Natural killer cell (primary cell): Measurements from ENCODE around the gene ITGA7. TPM values are rescaled to one million over a fixed set of nuclear protein-coding genes. Genes with fewer than 3 reads are reported as not detected.

Experiments used
- ATAC-seq, 3 donors: fragments of 150-1000 bp in 2 of 3; fragments of 200-7000 bp in 1 of 3; cut with Tn5 transposase; 1 replicate in 1 of 3; 2 replicates in 2 of 3; pipeline ENCODE4 v1.10.0; 2021; ENCODE audit warnings: mild to moderate bottlenecking in 2 of 3, moderate library complexity in 2 of 3
- DNase-seq, 2 donors: peaks; one replicate each; pipeline versions ENCODE4 v3.0.0 to v3.0.0-alpha.2; 2013 to 2021; ENCODE audit warnings: mixed read lengths in 1 of 2
- H3K27ac ChIP-seq: one replicate; pipeline ENCODE4 v1.5.1; 2013; ENCODE audit warnings: mild to moderate bottlenecking, low read length
- H3K27me3 ChIP-seq: one replicate; pipeline ENCODE4 v1.6.1; 2013; ENCODE audit warnings: low read length; ENCODE audit not compliant: control insufficient read depth, insufficient read depth
- H3K36me3 ChIP-seq: one replicate; pipeline ENCODE4 v1.6.1; 2013; ENCODE audit warnings: low read length; ENCODE audit not compliant: control insufficient read depth, insufficient read depth
- H3K4me1 ChIP-seq: one replicate; pipeline ENCODE4 v1.6.1; 2013; ENCODE audit warnings: low read length; ENCODE audit not compliant: control insufficient read depth, insufficient read depth
- H3K4me3 ChIP-seq: one replicate; pipeline ENCODE4 v1.5.1; 2013; ENCODE audit warnings: low read length
- H3K9me3 ChIP-seq: one replicate; pipeline ENCODE4 v1.6.1; 2013; ENCODE audit warnings: low read length; ENCODE audit not compliant: control insufficient read depth, insufficient read depth
- H3K27ac Mint-ChIP-seq, 2 donors: one replicate each; pipeline ENCODE4 v1.8.0; 2022; ENCODE audit warnings: mild to moderate bottlenecking in 2 of 2, mixed read lengths in 2 of 2, moderate library complexity in 1 of 2
- H3K27me3 Mint-ChIP-seq, 2 donors: one replicate each; pipeline ENCODE4 v1.8.0; 2022; ENCODE audit warnings: low read depth in 2 of 2, mixed read lengths in 2 of 2
- H3K36me3 Mint-ChIP-seq: one replicate; pipeline ENCODE4 v1.8.0; 2022; ENCODE audit warnings: mixed read lengths
- H3K4me1 Mint-ChIP-seq, 2 donors: one replicate each; pipeline ENCODE4 v1.8.0; 2022; ENCODE audit warnings: mixed read lengths in 2 of 2
- H3K4me3 Mint-ChIP-seq: one replicate; pipeline ENCODE4 v1.8.0; 2022; ENCODE audit warnings: mild to moderate bottlenecking, moderate library complexity, mixed read lengths
- H3K9me3 Mint-ChIP-seq, 2 donors: one replicate each; pipeline ENCODE4 v1.8.0; 2022; ENCODE audit warnings: mixed read lengths in 2 of 2
- WGBS: methylation state at CpG from one replicate; pipeline ENCODE4 v1.1.7; 2013; ENCODE audit warnings: missing lambda C conversion rate; ENCODE audit not compliant: insufficient coverage; 5-methylcytosine and 5-hydroxymethylcytosine counted together
- intact Hi-C: fragments of 100-400 bp; cut with micrococcal nuclease; formaldehyde crosslinking; loops from one replicate; pipeline ENCODE4 v1.14.2; 2022
- total RNA-seq, 4 donors: library from RNA; stranded (reverse); fragments of 120-200 nt in 1 of 4; gene quantifications; one replicate each; pipeline versions ENCODE4 v1.2.3 to v1.2.4, GENCODE V29; 2013 to 2022
- TF ChIP-seq, protein P1 (sequence below): fragments of 200-600 bp; IDR thresholded peaks from one replicate; pipeline ENCODE4 v1.8.0; 2022; ENCODE audit warnings: antibody characterized with exemption

Gene ITGA7
- total RNA-seq, 3 donors from 2014 or later (not counting 1 experiment from before 2014, with no cell fraction given): 2.8 to 4.6 (median 4.3) TPM

DNA sequence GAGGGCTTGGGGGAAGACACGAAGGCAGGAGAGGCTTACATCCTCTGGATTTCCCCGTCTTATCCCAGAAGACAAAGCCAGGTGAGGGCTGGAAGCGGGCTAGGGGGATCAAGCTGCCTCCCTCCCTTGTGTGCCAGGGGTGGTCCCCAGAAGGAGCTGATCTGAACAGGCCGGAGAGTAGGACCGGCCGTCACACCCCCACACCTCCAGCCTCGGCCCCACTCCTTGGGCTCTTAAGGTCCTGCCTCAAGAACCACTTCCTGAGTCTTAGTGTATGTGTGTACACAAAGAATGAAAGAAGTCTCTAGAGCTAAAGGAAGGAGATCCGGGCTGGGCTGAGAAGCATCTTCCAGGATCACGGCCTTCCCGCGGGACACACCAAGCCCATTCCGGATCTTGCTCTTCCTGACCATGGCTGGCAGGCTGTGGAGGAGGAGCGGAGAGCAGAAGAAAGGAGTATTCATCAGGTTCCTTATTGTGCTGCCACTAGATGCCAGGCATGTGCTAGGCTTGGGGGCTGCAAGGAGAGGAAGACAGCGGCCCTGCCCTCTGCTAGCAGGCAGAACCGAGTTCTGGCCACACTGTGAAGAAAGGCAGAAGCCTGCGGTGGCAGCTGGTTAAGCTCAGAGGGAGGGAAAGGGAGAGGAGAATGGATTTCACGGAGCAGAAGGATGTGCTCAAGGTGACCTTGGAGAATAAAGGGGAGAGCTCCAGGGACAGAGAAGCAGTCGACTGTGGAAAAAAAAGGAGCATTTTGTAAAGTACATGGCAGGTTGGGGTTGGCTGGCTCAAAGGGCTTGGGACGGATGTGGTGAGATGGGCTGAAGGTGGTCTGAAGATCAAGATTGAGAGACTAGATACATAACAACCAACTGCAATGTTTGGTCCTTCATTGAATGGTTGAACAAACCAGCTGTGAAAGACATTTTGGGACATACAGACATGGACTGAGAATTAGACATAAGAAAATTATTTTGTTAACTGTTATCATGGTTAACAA lies 22.4 kb upstream of the ITGA7 start:
- Mint-ChIP-seq H3K9me3 (no peaks in the 10 kb centered on the region), H3K27ac (peak overlapping the region; percentile 82 to 95), H3K36me3 (peaks cover 3% of the 10 kb centered on the region), H3K27me3 (no peaks in the 10 kb centered on the region), H3K4me1 (peaks cover 34 to 59% of the 10 kb centered on the region in 2 donors), H3K4me3 (peak overlapping the region; percentile 83)
- no peaks in the 10 kb centered on the region for H3K9me3 ChIP-seq
- peak overlapping the region; percentile 83 for H3K4me3 ChIP-seq
- intact Hi-C loops: loop anchor here (1.0 to 10.0 kb wide), 3 partner anchors 8 to 455 kb away; partner anchors contain the start of genes DGKA and SMARCC2
- peak overlapping the region; percentile 93 for H3K27ac ChIP-seq
- H3K36me3 ChIP-seq: peaks cover 16% of the 10 kb centered on the region
- WGBS: 1% methylated on average over 15 of the region's 19 CpGs
- peaks cover 56% of the 10 kb centered on the region for H3K4me1 ChIP-seq
- H3K27me3 ChIP-seq: no peaks in the 10 kb centered on the region
- TF ChIP-seq, protein P1, sequence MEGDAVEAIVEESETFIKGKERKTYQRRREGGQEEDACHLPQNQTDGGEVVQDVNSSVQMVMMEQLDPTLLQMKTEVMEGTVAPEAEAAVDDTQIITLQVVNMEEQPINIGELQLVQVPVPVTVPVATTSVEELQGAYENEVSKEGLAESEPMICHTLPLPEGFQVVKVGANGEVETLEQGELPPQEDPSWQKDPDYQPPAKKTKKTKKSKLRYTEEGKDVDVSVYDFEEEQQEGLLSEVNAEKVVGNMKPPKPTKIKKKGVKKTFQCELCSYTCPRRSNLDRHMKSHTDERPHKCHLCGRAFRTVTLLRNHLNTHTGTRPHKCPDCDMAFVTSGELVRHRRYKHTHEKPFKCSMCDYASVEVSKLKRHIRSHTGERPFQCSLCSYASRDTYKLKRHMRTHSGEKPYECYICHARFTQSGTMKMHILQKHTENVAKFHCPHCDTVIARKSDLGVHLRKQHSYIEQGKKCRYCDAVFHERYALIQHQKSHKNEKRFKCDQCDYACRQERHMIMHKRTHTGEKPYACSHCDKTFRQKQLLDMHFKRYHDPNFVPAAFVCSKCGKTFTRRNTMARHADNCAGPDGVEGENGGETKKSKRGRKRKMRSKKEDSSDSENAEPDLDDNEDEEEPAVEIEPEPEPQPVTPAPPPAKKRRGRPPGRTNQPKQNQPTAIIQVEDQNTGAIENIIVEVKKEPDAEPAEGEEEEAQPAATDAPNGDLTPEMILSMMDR: no peak
- ATAC-seq: peak; percentile 35 to 61 (median 60)
- DNase-seq: peak; percentile 47 to 65

DNA sequence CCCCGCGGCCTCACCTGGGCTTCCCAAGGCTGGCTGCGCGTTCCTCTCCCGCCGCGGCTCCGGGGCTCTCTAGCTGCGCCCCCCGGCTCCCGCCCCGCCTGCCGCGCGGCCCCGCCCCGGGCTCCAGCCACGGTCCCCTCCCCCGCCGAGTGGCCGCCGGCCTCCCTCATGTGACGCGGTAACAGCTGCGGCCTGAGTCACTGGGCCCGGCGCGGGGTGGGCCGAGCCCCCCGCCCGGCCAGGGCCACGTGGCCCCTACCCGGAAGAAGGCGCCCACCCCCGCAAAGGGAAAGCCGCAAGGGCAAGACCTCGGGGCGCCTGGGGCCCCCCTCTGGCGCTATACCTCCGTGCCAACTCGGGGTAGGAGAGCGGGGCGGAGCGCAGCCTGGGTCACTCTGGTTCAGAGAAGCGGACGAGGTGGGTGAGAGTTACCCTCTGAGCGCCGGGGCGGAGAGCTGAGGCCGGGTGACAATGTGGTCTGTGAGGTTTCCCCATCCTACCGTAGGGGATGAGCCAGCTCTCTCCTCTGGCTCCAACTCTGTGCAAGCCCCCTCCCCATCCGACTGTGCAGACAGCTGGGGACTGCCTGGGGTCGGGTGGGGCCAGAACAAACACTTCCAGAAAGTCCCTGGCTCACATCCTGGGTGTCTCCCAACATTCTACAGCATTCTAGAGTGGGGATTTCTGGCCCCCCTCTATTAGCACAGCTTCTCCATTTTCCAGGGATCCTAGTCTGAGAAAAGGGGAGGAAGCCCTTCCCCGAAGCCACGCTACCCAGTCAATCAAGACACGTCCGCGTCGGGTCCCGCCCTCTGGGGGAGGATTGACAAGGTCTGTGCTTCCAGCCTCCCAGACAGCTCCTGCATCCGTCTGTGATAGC lies 21.5 kb upstream of the ITGA7 start, which contains the start of gene CD63:
CD63 (minus strand) TSS at position 71 of the 880 bp plus-strand sequence. CDS start 668 bp downstream, outside the sequence.
- Histone ChIP-seq H3K27ac (peak within 1 kb of the TSS; percentile 93), H3K27me3 (no peaks in the 10 kb centered on the region), H3K36me3 (peaks cover 20% of the 10 kb centered on the region), H3K4me1 (peaks cover 65% of the 10 kb centered on the region), H3K4me3 (peak within 1 kb of the TSS; percentile 83), H3K9me3 (no peaks in the 10 kb centered on the region)
- H3K4me3 Mint-ChIP-seq: peak within 1 kb of the TSS; percentile 88
- H3K27ac Mint-ChIP-seq: peak within 1 kb of the TSS; percentile 82 to 95
- intact Hi-C loops: loop anchor here (5.0 kb wide), 1 partner anchor 203 kb away; the partner anchor contains the start of gene DGKA
- DNase-seq (peak; percentile 71), ATAC-seq (peak; percentile 66 to 78 (median 67))
- WGBS: 0% methylated on average over 61 of the region's 61 CpGs
- no peaks in the 10 kb centered on the region for H3K9me3 Mint-ChIP-seq
- TF ChIP-seq, protein P1: no peak
- no peaks in the 10 kb centered on the region for H3K27me3 Mint-ChIP-seq
- H3K4me1 Mint-ChIP-seq: peaks cover 43 to 66% of the 10 kb centered on the region in 2 donors
- H3K36me3 Mint-ChIP-seq: peaks cover 10% of the 10 kb centered on the region

DNA sequence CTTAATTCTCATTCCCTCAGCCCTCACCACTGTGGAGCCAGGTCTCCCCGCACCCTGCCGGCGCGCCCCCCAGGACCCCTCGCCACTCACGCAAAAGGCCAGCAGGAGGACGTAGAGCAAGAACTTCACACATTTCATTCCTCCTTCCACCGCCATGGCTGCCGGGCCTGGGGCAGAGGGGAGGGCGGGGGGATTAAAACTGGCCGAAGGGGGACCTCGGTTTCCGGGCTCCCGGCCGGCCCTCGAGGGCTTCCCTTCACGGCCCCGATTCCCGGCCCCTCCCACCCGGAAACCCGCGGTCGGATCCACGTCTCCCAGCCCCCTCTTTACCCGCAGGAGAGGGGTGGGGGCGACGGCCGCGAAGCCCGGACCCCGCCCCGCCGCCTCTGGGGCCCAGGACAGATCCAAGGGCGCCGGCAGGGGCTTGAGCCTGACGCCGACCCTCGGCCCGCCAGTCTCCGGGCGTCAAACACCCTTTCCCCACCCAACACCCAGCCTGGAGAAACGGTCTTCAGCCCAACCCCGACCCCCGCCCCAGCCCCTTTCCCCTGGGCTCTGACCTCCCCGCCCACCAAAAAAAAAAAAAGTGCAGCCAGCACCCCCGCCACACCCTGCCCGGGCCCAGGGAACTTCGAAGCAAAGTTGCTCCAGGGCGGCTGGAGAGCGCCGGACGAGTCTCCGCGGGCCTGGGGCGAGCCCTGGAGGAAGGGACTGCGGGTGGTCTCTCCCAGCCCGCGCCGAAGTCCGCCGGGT lies 20.7 kb upstream of the ITGA7 start:
- peak in 1 of 2 donors; percentile 42 for DNase-seq

More for the DNA sequence above, 20.7 kb upstream of the ITGA7 start:
- H3K4me3 ChIP-seq: peak overlapping the region; percentile 83
- peak overlapping the region; percentile 93 for H3K27ac ChIP-seq
- Mint-ChIP-seq H3K27ac (peak overlapping the region; percentile 69 to 95), H3K4me3 (peak overlapping the region; percentile 88), H3K36me3 (peaks cover 10% of the 10 kb centered on the region), H3K9me3 (no peaks in the 10 kb centered on the region), H3K4me1 (peaks cover 43 to 66% of the 10 kb centered on the region in 2 donors), H3K27me3 (no peaks in the 10 kb centered on the region)
- peaks cover 67% of the 10 kb centered on the region for H3K4me1 ChIP-seq
- intact Hi-C loops: loop anchor here (5.0 kb wide), 1 partner anchor 204 kb away; the partner anchor contains the start of gene DGKA
- H3K9me3 ChIP-seq: no peaks in the 10 kb centered on the region
- peaks cover 24% of the 10 kb centered on the region for H3K36me3 ChIP-seq
- WGBS: under 1% methylated on average over 56 of the region's 61 CpGs
- TF ChIP-seq, protein P1: no peak
- no peaks in the 10 kb centered on the region for H3K27me3 ChIP-seq
- no peak for ATAC-seq
